ENCODE measurements around the gene LEP. TPM values are rescaled to one million over a fixed set of nuclear protein-coding genes. Genes with fewer than 3 reads are reported as not detected.

The LEP gene
- total and polyA plus RNA-seq, 4 donors, result 0.37 to 1.3 TPM; not detected in 2

DNA sequence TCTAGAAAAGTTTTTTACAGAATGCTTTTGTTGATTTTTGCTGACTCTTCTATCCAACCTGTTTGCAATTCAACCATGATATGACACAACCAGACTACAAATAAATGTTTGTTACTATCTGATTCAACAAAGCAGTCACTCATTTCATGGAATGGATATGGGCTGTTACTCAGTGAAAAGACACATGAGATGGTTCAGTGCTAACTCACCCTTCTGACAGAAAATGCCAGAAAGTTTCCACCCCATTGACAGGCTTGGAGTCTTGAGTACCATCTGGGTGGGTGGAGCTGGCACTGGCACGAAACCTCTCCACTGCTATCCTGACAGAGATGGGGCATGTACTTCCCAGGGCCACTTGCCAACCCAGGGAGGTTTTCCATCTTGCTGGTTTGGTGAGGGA is 63.1 kb downstream of the LEP start:
- Histone ChIP-seq H3K36me3 (ENCODE audit: control insufficient read depth in 4 of 4, insufficient read depth in 4 of 4, low read length in 4 of 4) (peaks cover 21 to 41% (median 27%) of the 10 kb centered on the region in 4 donors), H3K27ac (ENCODE audit: low read depth in 1 of 2, low read length in 1 of 2) (no peak overlapping the region), H3K9me3 (ENCODE audit: control insufficient read depth in 4 of 4, insufficient read depth in 3 of 4, low read length in 3 of 4) (peaks cover 0 to 1% (median 0%) of the 10 kb centered on the region in 4 donors), H3K4me1 (ENCODE audit: control insufficient read depth in 5 of 5, insufficient read depth in 5 of 5, low read length in 5 of 5) (peaks cover 0 to 1% (median 0%) of the 10 kb centered on the region in 5 donors), H3K9ac (ENCODE audit: insufficient read depth in 1 of 2, low read length in 2 of 2) (no peak overlapping the region), H3K4me3 (no peak overlapping the region), H3K27me3 (ENCODE audit: control insufficient read depth in 3 of 3, insufficient read depth in 3 of 3, low read length in 2 of 3) (no peaks in the 10 kb centered on the region)
- 96 to 100% methylated on average over 1 of the region's 1 CpG for WGBS, 2 donors
- ATAC-seq (ENCODE audit: insufficient read depth, low FRiP score) (no peak), DNase-seq (no peak)
- no peak for TF ChIP-seq CTCF (IDR thresholded peaks at IDR 0.05; ENCODE audit: control extremely low read depth, extremely low read depth)

DNA sequence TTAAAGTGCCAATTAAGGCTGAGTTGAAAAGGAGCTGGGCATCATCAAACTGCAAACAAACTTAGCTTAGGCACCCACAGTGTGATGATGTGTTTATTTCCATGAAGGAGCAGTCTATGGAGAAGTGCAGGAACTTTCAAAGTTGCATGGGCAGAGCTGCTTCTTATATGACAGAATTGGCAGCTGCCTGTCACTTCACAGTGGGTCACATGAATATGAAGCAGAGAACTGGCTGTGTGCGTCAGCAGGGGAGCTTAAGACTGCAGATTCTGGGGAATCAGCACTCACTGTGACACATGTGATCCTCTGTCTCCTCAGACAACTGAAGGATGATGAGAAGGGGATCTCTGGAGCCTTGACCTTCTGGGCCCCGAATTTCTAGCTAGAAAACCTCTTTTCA is 66.0 kb downstream of the LEP start:
- no peak for ATAC-seq (ENCODE audit: insufficient read depth, low FRiP score)
- H3K36me3 ChIP-seq (ENCODE audit: control insufficient read depth in 4 of 4, insufficient read depth in 4 of 4, low read length in 4 of 4), result peaks cover 40 to 50% (median 44%) of the 10 kb centered on the region in 4 donors
- WGBS, 2 donors, result 91% methylated on average over 2 of the region's 2 CpGs
- peaks cover 0 to 4% (median 0%) of the 10 kb centered on the region in 4 donors for H3K9me3 ChIP-seq (ENCODE audit: control insufficient read depth in 4 of 4, insufficient read depth in 3 of 4, low read length in 3 of 4)
- no peak for DNase-seq
- H3K9ac ChIP-seq (ENCODE audit: insufficient read depth in 1 of 2, low read length in 2 of 2), result no peak overlapping the region
- no peak overlapping the region for H3K27ac ChIP-seq (ENCODE audit: low read depth in 1 of 2, low read length in 1 of 2)
- H3K4me1 ChIP-seq (ENCODE audit: control insufficient read depth in 5 of 5, insufficient read depth in 5 of 5, low read length in 5 of 5), result peaks cover 0 to 1% (median 0%) of the 10 kb centered on the region in 5 donors
- no peaks in the 10 kb centered on the region for H3K27me3 ChIP-seq (ENCODE audit: control insufficient read depth in 3 of 3, insufficient read depth in 3 of 3, low read length in 2 of 3)
- no peak overlapping the region for H3K4me3 ChIP-seq
- no peak for TF ChIP-seq CTCF (IDR thresholded peaks at IDR 0.05; ENCODE audit: control extremely low read depth, extremely low read depth)

Small RNAs within 50 kb of the gene (small RNA-seq; reads per million reads assigned to genes)
- gene MIR129-1 (ENCODE audit: low replicate concordance), result not detected

Other genes with a start within 250 kb of the LEP start
- gene LRRC4, start 209.8 kb upstream of the LEP start, total RNA-seq, result 10 to 100 TPM in 1 of 2 donors, 1 to 10 TPM in 1; 5.8 to 14.6 TPM
- 1 to 10 TPM; 4.7 to 8.1 TPM for gene LRRC4, start 209.8 kb upstream of the LEP start, polyA plus RNA-seq
- 10 to 100 TPM; 32.6 to 44.7 TPM for gene RBM28, start 102.6 kb downstream of the LEP start, total RNA-seq
- gene RBM28, start 102.6 kb downstream of the LEP start, polyA plus RNA-seq, result 10 to 100 TPM; 18.8 to 21.8 TPM
- 1 to 10 TPM in 1 of 2 donors, under 1 TPM in 1; 0.82 to 1.3 TPM for gene PRRT4, start 120.4 kb downstream of the LEP start, total RNA-seq
- gene PRRT4, start 120.4 kb downstream of the LEP start, polyA plus RNA-seq, result under 1 TPM; 0.12 to 0.35 TPM
- 10 to 100 TPM; 25.9 to 86.6 TPM for gene IMPDH1, start 168.7 kb downstream of the LEP start, total RNA-seq
- 100 to 1,000 TPM in 1 of 2 donors, 10 to 100 TPM in 1; 37.1 to 136 TPM for gene IMPDH1, start 168.7 kb downstream of the LEP start, polyA plus RNA-seq
- 10 to 100 TPM; 12.5 to 61.9 TPM for gene HILPDA, start 214.6 kb downstream of the LEP start, total RNA-seq
- gene HILPDA, start 214.6 kb downstream of the LEP start, polyA plus RNA-seq, result 10 to 100 TPM in 1 of 2 donors, 1 to 10 TPM in 1; 6.6 to 13.9 TPM
- 10 to 100 TPM; 19.2 to 25.0 TPM for gene METTL2B, start 235.5 kb downstream of the LEP start, total RNA-seq
- 10 to 100 TPM; 11.5 to 12.4 TPM for gene METTL2B, start 235.5 kb downstream of the LEP start, polyA plus RNA-seq